HEK293 (cell line): ENCODE data around the gene PCGF1.

Experiments used
- CTCF ChIA-PET: fragments of 350-600 bp; formaldehyde crosslinking; extraction: SDS; loops from one replicate; lab custom pipeline; 2021; ENCODE audit warnings: antibody characterized with exemption; lab: Yijun Ruan, JAX
- POLR2A ChIA-PET: fragments of 300-600 bp; formaldehyde crosslinking; extraction: SDS; loops from one replicate; lab custom pipeline; 2020; ENCODE audit warnings: antibody characterized with exemption, inconsistent platforms; lab: Yijun Ruan, JAX
- H3K27ac ChIP-seq: fragments of 200-500 bp; sonication (Bioruptor generic); 2 replicates; pipeline ENCODE4 v1.5.1; 2014; ENCODE audit warnings: low read depth, low read length, control low read depth, inconsistent platforms; ENCODE audit errors: extremely low read depth
- H3K36me3 ChIP-seq, 2 experiments: fragments of 200-500 bp in 1 of 2; sonication (Bioruptor generic) in 1 of 2; 1 replicate in 1 of 2; 2 replicates in 1 of 2; pipeline ENCODE4 v1.5.1; 2014 to 2017; ENCODE audit warnings: inconsistent platforms in 2 of 2, low read length in 2 of 2; ENCODE audit not compliant: control insufficient read depth in 2 of 2, insufficient read depth in 1 of 2
- H3K4me1 ChIP-seq: fragments of 200-500 bp; sonication (Bioruptor generic); 2 replicates; pipeline ENCODE4 v1.5.1; 2014; ENCODE audit warnings: mild to moderate bottlenecking, low read length, inconsistent platforms; ENCODE audit not compliant: control insufficient read depth, insufficient read depth
- H3K4me3 ChIP-seq: 2 replicates; pipeline ENCODE4 v1.5.1; 2011; ENCODE audit warnings: low read depth, mild to moderate bottlenecking, control low read depth, low read length, moderate library complexity
- H3K9me3 ChIP-seq: fragments of 200-500 bp; sonication (Bioruptor generic); 2 replicates; pipeline ENCODE4 v1.5.1; 2014; ENCODE audit warnings: low read depth, low read length, inconsistent platforms; ENCODE audit not compliant: control insufficient read depth, insufficient read depth
- KLF1 ChIP-seq: fragments of 450-650 bp; formaldehyde crosslinking; IDR thresholded peaks from 2 replicates; pipeline ENCODE4 v1.5.1; 2016; ENCODE audit warnings: missing biosample characterization, missing genetic modification characterization
- KLF16 ChIP-seq: fragments of 450-650 bp; formaldehyde crosslinking; IDR thresholded peaks from 2 replicates; pipeline ENCODE4 v1.5.1; 2017; ENCODE audit warnings: missing biosample characterization, missing genetic modification characterization
- KLF7 ChIP-seq: fragments of 450-650 bp; formaldehyde crosslinking; IDR thresholded peaks from 2 replicates; pipeline ENCODE4 v1.5.1; 2016; ENCODE audit warnings: missing biosample characterization, missing genetic modification characterization, borderline replicate concordance
- OSR2 ChIP-seq: fragments of 450-650 bp; formaldehyde crosslinking; IDR thresholded peaks from 2 replicates; pipeline ENCODE4 v1.5.1; 2016; ENCODE audit warnings: missing biosample characterization, missing genetic modification characterization
- PRDM1 ChIP-seq: fragments of 450-650 bp; formaldehyde crosslinking; IDR thresholded peaks from 2 replicates; pipeline ENCODE4; 2016; ENCODE audit warnings: missing biosample characterization, missing genetic modification characterization
- REPIN1 ChIP-seq: fragments of 450-650 bp; formaldehyde crosslinking; IDR thresholded peaks from 2 replicates; pipeline ENCODE4 v1.5.1; 2017; ENCODE audit warnings: missing biosample characterization, missing genetic modification characterization, low read depth
- SETDB1 ChIP-seq: IDR thresholded peaks from one replicate; pipeline ENCODE4 v1.6.1; 2017; ENCODE audit warnings: mild to moderate bottlenecking, low read length, moderate library complexity, mixed read lengths; ENCODE audit not compliant: insufficient read length
- YY1 ChIP-seq: fragments of 450-650 bp; formaldehyde crosslinking; IDR thresholded peaks from 2 replicates; pipeline ENCODE4 v1.5.1; 2018; ENCODE audit warnings: missing biosample characterization, missing genetic modification characterization
- ZEB2 ChIP-seq: fragments of 450-650 bp; formaldehyde crosslinking; IDR thresholded peaks from 2 replicates; pipeline ENCODE4 v1.5.1; 2016; ENCODE audit warnings: missing biosample characterization, missing genetic modification characterization
- ZFP41 ChIP-seq: fragments of 450-650 bp; formaldehyde crosslinking; IDR thresholded peaks from 2 replicates; pipeline ENCODE4 v1.5.1; 2016; ENCODE audit warnings: missing biosample characterization, missing genetic modification characterization, borderline replicate concordance
- ZNF121 ChIP-seq: fragments of 450-650 bp; formaldehyde crosslinking; IDR thresholded peaks from 2 replicates; pipeline ENCODE4 v1.5.1; 2016; ENCODE audit warnings: missing biosample characterization, missing genetic modification characterization
- ZNF132 ChIP-seq: fragments of 450-650 bp; formaldehyde crosslinking; IDR thresholded peaks from 2 replicates; pipeline ENCODE4 v1.5.1; 2017; ENCODE audit warnings: missing biosample characterization, missing genetic modification characterization, borderline replicate concordance
- ZNF19 ChIP-seq: fragments of 450-650 bp; formaldehyde crosslinking; IDR thresholded peaks from 2 replicates; pipeline ENCODE4; 2016; ENCODE audit warnings: missing biosample characterization, missing genetic modification characterization, low read depth
- ZNF202 ChIP-seq: fragments of 450-650 bp; formaldehyde crosslinking; IDR thresholded peaks from 2 replicates; pipeline ENCODE4 v1.5.1; 2016; ENCODE audit warnings: missing biosample characterization, missing genetic modification characterization, borderline replicate concordance
- ZNF350 ChIP-seq: fragments of 450-650 bp; formaldehyde crosslinking; IDR thresholded peaks from 2 replicates; pipeline ENCODE4 v1.5.0; 2017; ENCODE audit warnings: missing biosample characterization, mild to moderate bottlenecking, missing genetic modification characterization
- ZNF555 ChIP-seq: fragments of 450-650 bp; formaldehyde crosslinking; conservative IDR thresholded peaks from 2 replicates; pipeline ENCODE4 v1.5.1; 2017; ENCODE audit warnings: missing biosample characterization, mild to moderate bottlenecking, missing genetic modification characterization, inconsistent platforms
- ZNF558 ChIP-seq: fragments of 450-650 bp; formaldehyde crosslinking; IDR thresholded peaks from 2 replicates; pipeline ENCODE4 v1.5.1; 2016; ENCODE audit warnings: missing biosample characterization, missing genetic modification characterization
- ZNF596 ChIP-seq: fragments of 450-650 bp; IDR thresholded peaks from 2 replicates; pipeline ENCODE4 v1.5.0; 2018; ENCODE audit warnings: missing biosample characterization, mild to moderate bottlenecking, missing genetic modification characterization, moderate library complexity
- ZNF768 ChIP-seq: fragments of 450-650 bp; formaldehyde crosslinking; IDR thresholded peaks from 2 replicates; pipeline ENCODE4 v1.5.1; 2018; ENCODE audit warnings: missing biosample characterization, mild to moderate bottlenecking, missing genetic modification characterization
- ZNF792 ChIP-seq: fragments of 450-650 bp; formaldehyde crosslinking; IDR thresholded peaks from 2 replicates; pipeline ENCODE4 v1.5.1; 2016; ENCODE audit warnings: missing biosample characterization, missing genetic modification characterization
- ZSCAN16 ChIP-seq: fragments of 450-650 bp; formaldehyde crosslinking; IDR thresholded peaks from 2 replicates; pipeline ENCODE4 v1.5.1; 2016; ENCODE audit warnings: missing biosample characterization, missing genetic modification characterization
- TF ChIP-seq, protein P1 (sequence below): fragments of 450-650 bp; formaldehyde crosslinking; IDR thresholded peaks from 2 replicates; pipeline ENCODE4; 2016; ENCODE audit warnings: missing biosample characterization, missing genetic modification characterization
- TF ChIP-seq, protein P2 (sequence below): fragments of 450-650 bp; formaldehyde crosslinking; IDR thresholded peaks from 2 replicates; pipeline ENCODE4 v1.5.1; 2016; ENCODE audit warnings: missing biosample characterization, missing genetic modification characterization
- TF ChIP-seq, protein P3 (sequence below): fragments of 450-650 bp; formaldehyde crosslinking; IDR thresholded peaks from 2 replicates; pipeline ENCODE4 v1.5.1; 2017; ENCODE audit warnings: missing biosample characterization, mild to moderate bottlenecking, missing genetic modification characterization, moderate library complexity

Gene PCGF1

DNA sequence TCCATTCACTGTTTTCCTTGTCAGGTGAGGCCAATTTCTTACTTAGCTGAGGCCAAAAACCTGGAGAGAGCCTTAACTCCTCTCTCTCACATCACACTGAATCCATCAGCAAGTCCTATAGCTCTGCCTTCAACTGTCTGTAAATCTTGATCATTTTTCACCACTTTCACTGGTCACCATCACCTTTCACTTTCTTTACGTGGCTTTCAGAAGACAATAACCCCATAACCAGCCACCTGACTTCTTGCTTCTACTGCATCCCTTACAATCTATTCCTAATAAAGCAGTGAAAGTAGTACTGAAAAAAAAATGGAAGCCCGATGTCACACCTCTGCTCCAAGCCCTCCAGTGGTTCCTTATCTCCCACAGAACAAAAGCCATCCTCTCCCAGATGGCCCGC, 38.5 kb upstream of the PCGF1 start:
- ChIA-PET POLR2A (no interaction called here), CTCF (interaction anchor here (0.9 to 1.5 kb wide), 3 partner anchors 13 to 63 kb away, joined by 3 to 4 read pairs (median 3); partner anchors contain the start of genes CCDC142 and TTC31)
- H3K4me1 ChIP-seq: no peaks in the 10 kb centered on the region
- H3K27ac ChIP-seq: no peak overlapping the region
- no peaks in the 10 kb centered on the region for H3K9me3 ChIP-seq
- no peaks in the 10 kb centered on the region for H3K36me3 ChIP-seq
- peak; percentile 96 for TF ChIP-seq PRDM1
- TF ChIP-seq, protein P1, sequence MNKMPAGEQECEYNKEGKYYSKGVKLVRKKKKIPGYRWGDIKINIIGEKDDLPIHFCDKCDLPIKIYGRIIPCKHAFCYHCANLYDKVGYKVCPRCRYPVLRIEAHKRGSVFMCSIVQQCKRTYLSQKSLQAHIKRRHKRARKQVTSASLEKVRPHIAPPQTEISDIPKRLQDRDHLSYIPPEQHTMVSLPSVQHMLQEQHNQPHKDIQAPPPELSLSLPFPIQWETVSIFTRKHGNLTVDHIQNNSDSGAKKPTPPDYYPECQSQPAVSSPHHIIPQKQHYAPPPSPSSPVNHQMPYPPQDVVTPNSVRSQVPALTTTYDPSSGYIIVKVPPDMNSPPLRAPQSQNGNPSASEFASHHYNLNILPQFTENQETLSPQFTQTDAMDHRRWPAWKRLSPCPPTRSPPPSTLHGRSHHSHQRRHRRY (tag by site-specific recombination): no peak
- no peak overlapping the region for H3K4me3 ChIP-seq

DNA sequence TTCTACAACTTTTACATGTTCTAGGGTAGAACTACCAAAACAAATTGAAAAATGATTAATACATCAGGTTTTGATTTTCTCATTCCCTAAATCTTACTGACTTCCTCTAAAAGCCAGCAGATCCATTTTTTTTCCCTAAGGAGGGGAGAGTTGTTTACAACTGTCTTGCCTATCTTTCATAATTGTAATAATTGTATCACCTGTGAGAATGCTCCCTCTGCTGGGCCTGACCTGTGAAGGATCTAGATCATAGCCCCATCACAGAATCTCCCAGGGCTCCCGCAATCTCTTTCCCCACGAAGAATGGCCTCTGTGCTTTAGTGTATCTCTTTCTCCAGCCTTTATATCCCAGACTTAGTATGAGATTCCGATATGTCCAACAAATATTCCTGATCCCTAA, 37.1 kb upstream of the PCGF1 start:
- Histone ChIP-seq H3K4me1 (no peaks in the 10 kb centered on the region), H3K4me3 (no peak overlapping the region)
- TF ChIP-seq ZNF202 (tag by site-specific recombination) (no peak), KLF1 (no peak)
- TF ChIP-seq, all 188 proteins: peak for 0
- ChIA-PET POLR2A (no interaction called here), CTCF (interaction anchor here (1.4 to 2.0 kb wide), 4 partner anchors 12 to 60 kb away, joined by 3 to 8 read pairs (median 5); no protein-coding TSS in a partner anchor)
- Histone ChIP-seq H3K36me3 (no peaks in the 10 kb centered on the region), H3K9me3 (no peaks in the 10 kb centered on the region), H3K27ac (no peak overlapping the region)

DNA sequence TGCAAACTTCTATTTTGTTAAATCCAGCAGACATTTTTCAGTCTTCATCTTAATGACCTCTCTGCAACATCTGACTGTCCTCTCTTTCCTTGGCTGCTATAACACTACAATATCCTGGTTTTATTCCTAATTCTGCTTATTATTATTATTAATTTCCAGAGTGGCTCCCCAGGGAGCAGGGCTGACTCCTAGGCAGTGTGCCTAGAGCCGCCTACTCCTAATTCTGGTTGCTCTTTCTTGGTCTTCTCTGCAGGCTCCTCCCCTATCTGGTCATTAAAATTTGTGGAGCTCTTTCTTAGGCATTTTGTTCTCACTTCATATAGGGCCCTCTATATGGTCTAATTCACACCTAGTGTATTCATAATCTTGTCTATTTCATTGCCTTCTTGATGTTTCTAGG, 35.5 kb upstream of the PCGF1 start:
- CTCF ChIA-PET: interaction anchor here (0.7 to 2.0 kb wide), 2 partner anchors 12 to 48 kb away, joined by 8 to 10 read pairs; no protein-coding TSS in a partner anchor
- no peak overlapping the region for H3K4me3 ChIP-seq
- POLR2A ChIA-PET: interaction anchor here (0.6 kb wide), 1 partner anchor 18 kb away, joined by 3 read pairs; no protein-coding TSS in a partner anchor

DNA sequence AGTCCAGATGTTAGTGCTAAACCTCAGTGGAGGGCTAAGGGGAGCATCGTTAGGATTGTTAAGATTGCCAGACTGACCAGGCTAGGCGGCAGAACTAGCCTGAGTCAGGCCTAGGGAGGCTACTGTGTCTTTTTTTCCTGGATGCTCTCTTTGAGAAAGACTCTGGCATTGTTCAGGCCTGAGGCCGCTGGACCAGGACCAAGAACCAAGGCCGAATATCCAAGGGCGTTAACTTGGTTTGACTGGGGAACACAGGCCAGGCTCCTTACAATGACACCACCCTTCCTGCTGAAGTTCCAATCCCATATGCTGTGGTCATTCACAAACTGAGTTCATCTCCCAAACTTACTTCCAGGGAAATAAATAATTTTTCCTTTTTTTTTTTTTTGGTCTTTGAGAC, 32.8 kb upstream of the PCGF1 start:
- TF ChIP-seq ZNF596 (tag by site-specific recombination) (no peak), ZNF350 (tag by site-specific recombination) (no peak), OSR2 (tag by site-specific recombination) (no peak), YY1 (tag by site-specific recombination) (no peak), ZEB2 (tag by site-specific recombination) (no peak), ZSCAN16 (tag by site-specific recombination) (no peak), ZNF121 (tag by site-specific recombination) (no peak), ZNF558 (tag by site-specific recombination) (no peak), SETDB1 (no peak), ZNF792 (tag by site-specific recombination) (no peak), ZNF768 (tag by site-specific recombination) (no peak), ZNF132 (tag by site-specific recombination) (no peak), KLF16 (tag by site-specific recombination) (no peak), REPIN1 (tag by site-specific recombination) (no peak), ZFP41 (tag by site-specific recombination) (no peak), ZNF555 (tag by site-specific recombination) (no peak)
- TF ChIP-seq, protein P2, sequence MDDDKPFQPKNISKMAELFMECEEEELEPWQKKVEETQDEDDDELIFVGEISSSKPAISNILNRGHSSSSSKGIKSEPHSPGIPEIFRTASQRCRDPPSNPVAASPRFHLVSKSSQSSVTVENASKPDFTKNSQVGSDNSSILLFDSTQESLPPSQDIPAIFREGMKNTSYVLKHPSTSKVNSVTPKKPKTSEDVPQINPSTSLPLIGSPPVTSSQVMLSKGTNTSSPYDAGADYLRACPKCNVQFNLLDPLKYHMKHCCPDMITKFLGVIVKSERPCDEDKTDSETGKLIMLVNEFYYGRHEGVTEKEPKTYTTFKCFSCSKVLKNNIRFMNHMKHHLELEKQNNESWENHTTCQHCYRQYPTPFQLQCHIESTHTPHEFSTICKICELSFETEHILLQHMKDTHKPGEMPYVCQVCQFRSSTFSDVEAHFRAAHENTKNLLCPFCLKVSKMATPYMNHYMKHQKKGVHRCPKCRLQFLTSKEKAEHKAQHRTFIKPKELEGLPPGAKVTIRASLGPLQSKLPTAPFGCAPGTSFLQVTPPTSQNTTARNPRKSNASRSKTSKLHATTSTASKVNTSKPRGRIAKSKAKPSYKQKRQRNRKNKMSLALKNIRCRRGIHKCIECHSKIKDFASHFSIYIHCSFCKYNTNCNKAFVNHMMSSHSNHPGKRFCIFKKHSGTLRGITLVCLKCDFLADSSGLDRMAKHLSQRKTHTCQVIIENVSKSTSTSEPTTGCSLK: no peak
- TF ChIP-seq, protein P3, sequence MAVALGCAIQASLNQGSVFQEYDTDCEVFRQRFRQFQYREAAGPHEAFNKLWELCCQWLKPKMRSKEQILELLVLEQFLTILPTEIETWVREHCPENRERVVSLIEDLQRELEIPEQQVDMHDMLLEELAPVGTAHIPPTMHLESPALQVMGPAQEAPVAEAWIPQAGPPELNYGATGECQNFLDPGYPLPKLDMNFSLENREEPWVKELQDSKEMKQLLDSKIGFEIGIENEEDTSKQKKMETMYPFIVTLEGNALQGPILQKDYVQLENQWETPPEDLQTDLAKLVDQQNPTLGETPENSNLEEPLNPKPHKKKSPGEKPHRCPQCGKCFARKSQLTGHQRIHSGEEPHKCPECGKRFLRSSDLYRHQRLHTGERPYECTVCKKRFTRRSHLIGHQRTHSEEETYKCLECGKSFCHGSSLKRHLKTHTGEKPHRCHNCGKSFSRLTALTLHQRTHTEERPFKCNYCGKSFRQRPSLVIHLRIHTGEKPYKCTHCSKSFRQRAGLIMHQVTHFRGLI (tag by site-specific recombination): no peak
- TF ChIP-seq, all 188 proteins: peak for 0
- POLR2A ChIA-PET: interaction anchor here (1.2 kb wide), 1 partner anchor 11 kb away, joined by 8 read pairs; the partner anchor contains the start of genes AUP1 and HTRA2
- no peaks in the 10 kb centered on the region for H3K36me3 ChIP-seq

More for the DNA sequence above, 35.5 kb upstream of the PCGF1 start:
- Histone ChIP-seq H3K4me1 (no peaks in the 10 kb centered on the region), H3K9me3 (no peaks in the 10 kb centered on the region), H3K27ac (no peak overlapping the region), H3K36me3 (no peaks in the 10 kb centered on the region)
- TF ChIP-seq KLF7 (tag by site-specific recombination) (no peak), ZNF19 (tag by site-specific recombination) (no peak)

More for the DNA sequence above, 32.8 kb upstream of the PCGF1 start:
- Histone ChIP-seq H3K4me3 (no peak overlapping the region), H3K27ac (no peak overlapping the region), H3K9me3 (no peaks in the 10 kb centered on the region), H3K4me1 (no peaks in the 10 kb centered on the region)
- CTCF ChIA-PET: no interaction called here
